Measurements from ENCODE around the gene GLI3.

The GLI3 gene

GRCh38 chr7:42093349-42093905, 143.6 kb downstream of the GLI3 start:
- CTCF ChIA-PET = no interaction called here
- POLR2A ChIA-PET = no interaction called here
- TF ChIP-seq FOXK2 (IDR thresholded peaks at IDR 0.05) = no peak
- peak; percentile 86 for TF ChIP-seq PKNOX1 (IDR thresholded peaks at IDR 0.05)
- DNase-seq (ENCODE audit: extremely low spot score) = no peak

- TF ChIP-seq SP1 (IDR thresholded peaks at IDR 0.05) (no peak), PKNOX1 (IDR thresholded peaks at IDR 0.05) (no peak), ELF4 (IDR thresholded peaks at IDR 0.05) (no peak), FOXA1 (IDR thresholded peaks at IDR 0.05) (no peak), NFRKB (IDR thresholded peaks at IDR 0.05) (no peak)
- CTCF ChIA-PET = no interaction called here
- POLR2A ChIA-PET = no interaction called here
- DNase-seq (ENCODE audit: extremely low spot score) = no peak
Measured at GRCh38 chr7:42091461-42092291, 145.3 kb downstream of the GLI3 start.

GRCh38 chr7:42090806-42091205, 146.2 kb downstream of the GLI3 start:
- TF ChIP-seq TARDBP (IDR thresholded peaks at IDR 0.05) = no peak
- no peak for TF ChIP-seq ARNT (IDR thresholded peaks at IDR 0.05)
- TF ChIP-seq NFRKB (IDR thresholded peaks at IDR 0.05) = no peak
- TF ChIP-seq SP1 (IDR thresholded peaks at IDR 0.05) = no peak
- no peak for TF ChIP-seq ZNF384 (IDR thresholded peaks at IDR 0.05)
- no peak for TF ChIP-seq SUZ12 (IDR thresholded peaks at IDR 0.05)
- TF ChIP-seq BHLHE40 (IDR thresholded peaks at IDR 0.05; ENCODE audit: borderline replicate concordance) = no peak
- TF ChIP-seq FOXK2 (IDR thresholded peaks at IDR 0.05) = no peak
- no peak for TF ChIP-seq ELF4 (IDR thresholded peaks at IDR 0.05)
- TF ChIP-seq FOXM1 (IDR thresholded peaks at IDR 0.05; ENCODE audit: borderline replicate concordance) = no peak
- no peak for TF ChIP-seq L3MBTL2 (conservative IDR thresholded peaks at IDR 0.05)
- TF ChIP-seq LEF1 (IDR thresholded peaks at IDR 0.05; ENCODE audit: borderline replicate concordance) = no peak
- no peak for TF ChIP-seq HDGF (IDR thresholded peaks at IDR 0.05; ENCODE audit: borderline replicate concordance)
- no peak for TF ChIP-seq FOXA1 (IDR thresholded peaks at IDR 0.05)
- no peak for TF ChIP-seq CTBP1 (IDR thresholded peaks at IDR 0.05; ENCODE audit: borderline replicate concordance)
- TF ChIP-seq PKNOX1 (IDR thresholded peaks at IDR 0.05) = no peak
- ChIA-PET POLR2A (no interaction called here), CTCF (no interaction called here)
- DNase-seq (ENCODE audit: extremely low spot score) = no peak

- ChIA-PET POLR2A (no interaction called here), CTCF (interaction anchor here (0.7 kb wide), 1 partner anchor 16 kb away, joined by 3 read pairs; no protein-coding TSS in a partner anchor)
- no peak for DNase-seq (ENCODE audit: extremely low spot score)
- TF ChIP-seq HDGF (IDR thresholded peaks at IDR 0.05; ENCODE audit: borderline replicate concordance) (no peak), NFRKB (IDR thresholded peaks at IDR 0.05) (no peak), ZNF384 (IDR thresholded peaks at IDR 0.05) (no peak), TARDBP (IDR thresholded peaks at IDR 0.05) (no peak), FOXA1 (IDR thresholded peaks at IDR 0.05) (no peak)
Measured at GRCh38 chr7:42090056-42090455, 147.0 kb downstream of the GLI3 start.

GRCh38 chr7:42087616-42088015, 149.4 kb downstream of the GLI3 start:
- TF ChIP-seq FOXA1 (IDR thresholded peaks at IDR 0.05) (no peak), SUZ12 (IDR thresholded peaks at IDR 0.05) (no peak), ARNT (IDR thresholded peaks at IDR 0.05) (no peak), SP1 (IDR thresholded peaks at IDR 0.05) (no peak), FOXM1 (IDR thresholded peaks at IDR 0.05; ENCODE audit: borderline replicate concordance) (no peak), ELF4 (IDR thresholded peaks at IDR 0.05) (no peak)
- no peak for DNase-seq (ENCODE audit: extremely low spot score)
- CTCF ChIA-PET = no interaction called here
- POLR2A ChIA-PET = no interaction called here

- POLR2A ChIA-PET = no interaction called here
- DNase-seq (ENCODE audit: extremely low spot score) = no peak
- TF ChIP-seq ELF4 (IDR thresholded peaks at IDR 0.05) = no peak
- no peak for TF ChIP-seq L3MBTL2 (conservative IDR thresholded peaks at IDR 0.05)
- no peak for TF ChIP-seq NFRKB (IDR thresholded peaks at IDR 0.05)
- TF ChIP-seq CTBP1 (IDR thresholded peaks at IDR 0.05; ENCODE audit: borderline replicate concordance) = no peak
- no peak for TF ChIP-seq HDGF (IDR thresholded peaks at IDR 0.05; ENCODE audit: borderline replicate concordance)
- TF ChIP-seq FOXA1 (IDR thresholded peaks at IDR 0.05) = no peak
- CTCF ChIA-PET = no interaction called here
Measured at GRCh38 chr7:42085531-42085930, 151.5 kb downstream of the GLI3 start.

GRCh38 chr7:42084263-42084662, 152.7 kb downstream of the GLI3 start:
- no peak for DNase-seq (ENCODE audit: extremely low spot score)
- CTCF ChIA-PET = interaction anchor here (0.6 kb wide), 1 partner anchor 1675 kb away, joined by 5 read pairs; no protein-coding TSS in a partner anchor
- POLR2A ChIA-PET = no interaction called here
- TF ChIP-seq LEF1 (IDR thresholded peaks at IDR 0.05; ENCODE audit: borderline replicate concordance) (no peak), FOXA1 (IDR thresholded peaks at IDR 0.05) (no peak), CTBP1 (IDR thresholded peaks at IDR 0.05; ENCODE audit: borderline replicate concordance) (no peak), FOXM1 (IDR thresholded peaks at IDR 0.05; ENCODE audit: borderline replicate concordance) (no peak), NFRKB (IDR thresholded peaks at IDR 0.05) (no peak), L3MBTL2 (conservative IDR thresholded peaks at IDR 0.05) (no peak), TARDBP (IDR thresholded peaks at IDR 0.05) (no peak), SP1 (IDR thresholded peaks at IDR 0.05) (no peak), BHLHE40 (IDR thresholded peaks at IDR 0.05; ENCODE audit: borderline replicate concordance) (no peak), SUZ12 (IDR thresholded peaks at IDR 0.05) (no peak), PKNOX1 (IDR thresholded peaks at IDR 0.05) (no peak), HDGF (IDR thresholded peaks at IDR 0.05; ENCODE audit: borderline replicate concordance) (no peak), FOXK2 (IDR thresholded peaks at IDR 0.05) (no peak), ELF4 (IDR thresholded peaks at IDR 0.05) (no peak), ARNT (IDR thresholded peaks at IDR 0.05) (no peak), ZNF384 (IDR thresholded peaks at IDR 0.05) (no peak)
